ENCODE measurements around the gene ATG4C.

The ATG4C gene

GRCh38 chr1:62836856-62837540 lies 53.1 kb downstream of the ATG4C start:
- no peak for DNase-seq (ENCODE audit: low read depth in 1 of 2, low spot score in 1 of 2)

- no peak for DNase-seq (ENCODE audit: low read depth in 1 of 2, low spot score in 1 of 2)
Measured at GRCh38 chr1:62840555-62840954, 56.6 kb downstream of the ATG4C start.

- DNase-seq (ENCODE audit: low read depth in 1 of 2, low spot score in 1 of 2) = no peak
Measured at GRCh38 chr1:62841587-62842169, 57.7 kb downstream of the ATG4C start.

- no peak for DNase-seq (ENCODE audit: low read depth in 1 of 2, low spot score in 1 of 2)
Measured at GRCh38 chr1:62844030-62844429, 60.1 kb downstream of the ATG4C start.

- no peak for DNase-seq (ENCODE audit: low read depth in 1 of 2, low spot score in 1 of 2)
Measured at GRCh38 chr1:62849031-62849430, 65.1 kb downstream of the ATG4C start.

GRCh38 chr1:62852253-62852652 lies 68.3 kb downstream of the ATG4C start:
- no peak for DNase-seq (ENCODE audit: low read depth in 1 of 2, low spot score in 1 of 2)

- DNase-seq (ENCODE audit: low read depth in 1 of 2, low spot score in 1 of 2) = no peak
Measured at GRCh38 chr1:62856960-62857359, 73.0 kb downstream of the ATG4C start.

GRCh38 chr1:62869217-62869754 lies 85.4 kb downstream of the ATG4C start:
- no peak for DNase-seq (ENCODE audit: low read depth in 1 of 2, low spot score in 1 of 2)

GRCh38 chr1:62870148-62870547 lies 86.2 kb downstream of the ATG4C start:
- no peak for DNase-seq (ENCODE audit: low read depth in 1 of 2, low spot score in 1 of 2)

GRCh38 chr1:62875676-62876075 lies 91.7 kb downstream of the ATG4C start:
- no peak for DNase-seq (ENCODE audit: low read depth in 1 of 2, low spot score in 1 of 2)

GRCh38 chr1:62876535-62876934 lies 92.6 kb downstream of the ATG4C start:
- no peak for DNase-seq (ENCODE audit: low read depth in 1 of 2, low spot score in 1 of 2)

- no peak for DNase-seq (ENCODE audit: low read depth in 1 of 2, low spot score in 1 of 2)
Measured at GRCh38 chr1:62877579-62877978, 93.6 kb downstream of the ATG4C start.

- DNase-seq (ENCODE audit: low read depth in 1 of 2, low spot score in 1 of 2) = no peak
Measured at GRCh38 chr1:62879962-62880361, 96.0 kb downstream of the ATG4C start.

- no peak for DNase-seq (ENCODE audit: low read depth in 1 of 2, low spot score in 1 of 2)
Measured at GRCh38 chr1:62882201-62883104, 98.5 kb downstream of the ATG4C start.

- DNase-seq (ENCODE audit: low read depth in 1 of 2, low spot score in 1 of 2) = no peak
Measured at GRCh38 chr1:62884156-62884740, 100.3 kb downstream of the ATG4C start.

GRCh38 chr1:62887799-62888507 lies 104.0 kb downstream of the ATG4C start:
- DNase-seq (ENCODE audit: low read depth in 1 of 2, low spot score in 1 of 2) = no peak

- no peak for DNase-seq (ENCODE audit: low read depth in 1 of 2, low spot score in 1 of 2)
Measured at GRCh38 chr1:62891956-62892562, 108.1 kb downstream of the ATG4C start.

- DNase-seq (ENCODE audit: low read depth in 1 of 2, low spot score in 1 of 2) = no peak
Measured at GRCh38 chr1:62897788-62898187, 113.9 kb downstream of the ATG4C start.

GRCh38 chr1:62900566-62900965 lies 116.6 kb downstream of the ATG4C start:
- DNase-seq (ENCODE audit: low read depth in 1 of 2, low spot score in 1 of 2) = no peak

GRCh38 chr1:62901650-62902049 lies 117.7 kb downstream of the ATG4C start:
- no peak for DNase-seq (ENCODE audit: low read depth in 1 of 2, low spot score in 1 of 2)
